ENCODE results near the gene RAB13. TPM values are rescaled to one million over a fixed set of nuclear protein-coding genes. Genes with fewer than 3 reads are reported as not detected.

RAB13 gene
- total RNA-seq, 4 donors from 2014 or later = 41.1 to 56.3 (median 46.6) TPM

GRCh38 chr1:153942766-153943549 is 43.2 kb downstream of the RAB13 start:
- Histone ChIP-seq H3K4me3 (no peak overlapping the region), H3K36me3 (peaks cover 15 to 74% (median 60%) of the 10 kb centered on the region in 4 donors), H3K27ac (replicated peaks in 1 of 4) (no peak overlapping the region), H3K9me3 (no peaks in the 10 kb centered on the region), H3K27me3 (no peaks in the 10 kb centered on the region), H3K4me1 (peaks cover 27 to 37% (median 29%) of the 10 kb centered on the region in 4 donors)
- TF ChIP-seq EP300 (IDR thresholded peaks at IDR 0.05) (no peak), CTCF (IDR thresholded peaks at IDR 0.05) (no peak), POLR2A (IDR thresholded peaks at IDR 0.05; ENCODE audit: low read depth) (no peak), POLR2AphosphoS5 (IDR thresholded peaks at IDR 0.05) (no peak)
- intact Hi-C loops (cut with DNase I) = loop anchor here (10.0 kb wide), 1 partner anchor 118 kb away; no protein-coding TSS in a partner anchor
- no peak for DNase-seq (ENCODE audit: extremely low spot score)
- 77% methylated on average over 11 of the region's 11 CpGs for WGBS

- peaks cover 20 to 74% (median 60%) of the 10 kb centered on the region in 4 donors for H3K36me3 ChIP-seq
- 94% methylated on average over 33 of the region's 34 CpGs for WGBS
Observed at GRCh38 chr1:153941826-153942725, 44.1 kb downstream of the RAB13 start.

GRCh38 chr1:153940756-153941155 is 45.4 kb downstream of the RAB13 start:
- Histone ChIP-seq H3K27ac (replicated peaks in 1 of 4) (no peak overlapping the region), H3K36me3 (peaks cover 33 to 84% (median 73%) of the 10 kb centered on the region in 4 donors), H3K9me3 (no peaks in the 10 kb centered on the region), H3K4me1 (peaks cover 19 to 26% (median 21%) of the 10 kb centered on the region in 4 donors), H3K4me3 (no peak overlapping the region), H3K27me3 (no peaks in the 10 kb centered on the region)
- no peak for DNase-seq (ENCODE audit: extremely low spot score)
- 84% methylated on average over 7 of the region's 8 CpGs for WGBS
- intact Hi-C loops (cut with DNase I) = loop anchor here (10.0 kb wide), 1 partner anchor 116 kb away; no protein-coding TSS in a partner anchor
- TF ChIP-seq CTCF (IDR thresholded peaks at IDR 0.05) (no peak), POLR2AphosphoS5 (IDR thresholded peaks at IDR 0.05) (no peak), POLR2A (IDR thresholded peaks at IDR 0.05; ENCODE audit: low read depth) (no peak), EP300 (IDR thresholded peaks at IDR 0.05) (no peak)

More at GRCh38 chr1:153941826-153942725, 44.1 kb downstream of the RAB13 start:
- Histone ChIP-seq H3K27ac (replicated peaks in 1 of 4) (no peak overlapping the region), H3K4me3 (no peak overlapping the region), H3K4me1 (peaks cover 24 to 32% (median 26%) of the 10 kb centered on the region in 4 donors), H3K9me3 (no peaks in the 10 kb centered on the region), H3K27me3 (no peaks in the 10 kb centered on the region)
- intact Hi-C loops (cut with DNase I) = loop anchor here (10.0 kb wide), 1 partner anchor 117 kb away; no protein-coding TSS in a partner anchor
- TF ChIP-seq POLR2AphosphoS5 (IDR thresholded peaks at IDR 0.05) (no peak), EP300 (IDR thresholded peaks at IDR 0.05) (no peak), CTCF (IDR thresholded peaks at IDR 0.05) (no peak), POLR2A (IDR thresholded peaks at IDR 0.05; ENCODE audit: low read depth) (no peak)
- DNase-seq (ENCODE audit: extremely low spot score) = no peak

- intact Hi-C loops (cut with DNase I) = no loop called here
- 83% methylated on average over 4 of the region's 12 CpGs for WGBS
- H3K36me3 ChIP-seq = peaks cover 44 to 97% (median 86%) of the 10 kb centered on the region in 4 donors
- TF ChIP-seq EP300 (IDR thresholded peaks at IDR 0.05) = no peak
- TF ChIP-seq POLR2A (IDR thresholded peaks at IDR 0.05; ENCODE audit: low read depth) = no peak
- TF ChIP-seq POLR2AphosphoS5 (IDR thresholded peaks at IDR 0.05) = no peak
- TF ChIP-seq CTCF (IDR thresholded peaks at IDR 0.05) = no peak
- no peak for DNase-seq (ENCODE audit: extremely low spot score)
- H3K27me3 ChIP-seq = no peaks in the 10 kb centered on the region
- H3K27ac ChIP-seq (replicated peaks in 1 of 4) = no peak overlapping the region
- peaks cover 6 to 14% (median 11%) of the 10 kb centered on the region in 4 donors for H3K4me1 ChIP-seq
- no peak overlapping the region for H3K4me3 ChIP-seq
- H3K9me3 ChIP-seq = no peaks in the 10 kb centered on the region
Observed at GRCh38 chr1:153939476-153939875, 46.7 kb downstream of the RAB13 start.

Data from esophagus muscularis mucosa (tissue), 4 donors.